Endothelial cell of umbilical vein (primary cell): ENCODE measurements around the gene SSC4D.

Experiments used
- EZH2 ChIP-seq: IDR thresholded peaks from 2 replicates; pipeline ENCODE4 v1.6.1; 2012; ENCODE audit warnings: borderline replicate concordance, low read depth, mild to moderate bottlenecking, moderate library complexity, low read length, inconsistent platforms; ENCODE audit not compliant: severe bottlenecking
- FOS ChIP-seq: IDR thresholded peaks from 2 replicates; pipeline ENCODE4 v1.6.1; 2011; ENCODE audit warnings: mild to moderate bottlenecking, low read length, moderate library complexity, borderline replicate concordance; ENCODE audit not compliant: insufficient read depth
- JUN ChIP-seq: IDR thresholded peaks from 2 replicates; pipeline ENCODE4 v1.6.1; 2011; ENCODE audit warnings: borderline replicate concordance, low read depth; ENCODE audit not compliant: insufficient read length, insufficient read depth
- MYC ChIP-seq: IDR thresholded peaks from one replicate; pipeline ENCODE4 v1.6.1; 2011; ENCODE audit warnings: mild to moderate bottlenecking, low read depth, low read length
- POLR2A ChIP-seq: IDR thresholded peaks from 2 replicates; pipeline ENCODE4 v1.6.1; 2012; ENCODE audit warnings: low read depth, mild to moderate bottlenecking, control low read depth, low read length
- POLR2AphosphoS5 ChIP-seq: IDR thresholded peaks from 2 replicates; pipeline ENCODE4 v1.6.1; 2012; ENCODE audit warnings: low read depth, mild to moderate bottlenecking, control low read depth, low read length, moderate library complexity; ENCODE audit not compliant: insufficient read depth
- TF ChIP-seq, protein P1 (sequence below), 2 donors: IDR thresholded peaks; 1 replicate in 1 of 2; 2 replicates in 1 of 2; pipeline ENCODE4 v1.5.1; 2011; ENCODE audit warnings: low read length in 2 of 2, mild to moderate bottlenecking in 2 of 2, moderate library complexity in 2 of 2, control low read depth in 1 of 2, inconsistent platforms in 1 of 2, low read depth in 1 of 2; ENCODE audit not compliant: insufficient read depth in 1 of 2; ENCODE audit errors: extremely low read depth in 1 of 2
- TF ChIP-seq, protein P2 (sequence below): IDR thresholded peaks from 2 replicates; pipeline ENCODE4 v1.6.1; 2011; ENCODE audit not compliant: insufficient read depth, insufficient read length

DNA sequence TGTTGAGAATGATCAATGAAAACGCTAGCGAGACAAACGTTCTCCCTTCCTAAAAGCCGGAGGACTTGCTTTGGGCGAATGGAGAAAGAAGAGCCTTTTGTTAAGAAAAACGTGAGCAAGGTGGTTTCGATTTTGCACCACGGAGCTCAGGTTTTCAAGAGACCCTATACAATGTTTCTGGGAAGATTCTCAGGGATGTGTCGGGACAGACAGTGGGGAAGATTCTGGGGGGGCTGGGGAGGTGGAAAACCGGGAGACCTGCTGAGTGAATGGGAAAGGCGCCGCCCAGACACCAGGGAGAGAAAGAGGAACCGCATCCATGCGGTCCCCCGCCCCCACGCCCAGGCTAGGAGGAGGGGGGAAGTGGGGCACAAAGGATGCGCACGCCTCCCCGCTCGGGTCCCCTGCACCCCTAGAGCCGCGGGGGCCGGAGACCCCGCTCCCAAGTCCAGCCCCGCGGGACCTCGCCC lies 51.5 kb downstream of the SSC4D start:
- TF ChIP-seq EZH2: no peak
- TF ChIP-seq, protein P1, sequence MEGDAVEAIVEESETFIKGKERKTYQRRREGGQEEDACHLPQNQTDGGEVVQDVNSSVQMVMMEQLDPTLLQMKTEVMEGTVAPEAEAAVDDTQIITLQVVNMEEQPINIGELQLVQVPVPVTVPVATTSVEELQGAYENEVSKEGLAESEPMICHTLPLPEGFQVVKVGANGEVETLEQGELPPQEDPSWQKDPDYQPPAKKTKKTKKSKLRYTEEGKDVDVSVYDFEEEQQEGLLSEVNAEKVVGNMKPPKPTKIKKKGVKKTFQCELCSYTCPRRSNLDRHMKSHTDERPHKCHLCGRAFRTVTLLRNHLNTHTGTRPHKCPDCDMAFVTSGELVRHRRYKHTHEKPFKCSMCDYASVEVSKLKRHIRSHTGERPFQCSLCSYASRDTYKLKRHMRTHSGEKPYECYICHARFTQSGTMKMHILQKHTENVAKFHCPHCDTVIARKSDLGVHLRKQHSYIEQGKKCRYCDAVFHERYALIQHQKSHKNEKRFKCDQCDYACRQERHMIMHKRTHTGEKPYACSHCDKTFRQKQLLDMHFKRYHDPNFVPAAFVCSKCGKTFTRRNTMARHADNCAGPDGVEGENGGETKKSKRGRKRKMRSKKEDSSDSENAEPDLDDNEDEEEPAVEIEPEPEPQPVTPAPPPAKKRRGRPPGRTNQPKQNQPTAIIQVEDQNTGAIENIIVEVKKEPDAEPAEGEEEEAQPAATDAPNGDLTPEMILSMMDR (IDR thresholded peaks at IDR 0.05; ENCODE audit: extremely low read depth in 1 of 2, insufficient read depth in 1 of 2, low read depth in 1 of 2, low read length in 2 of 2): no peak
- no peak for TF ChIP-seq POLR2A
- TF ChIP-seq MYC: peak; percentile 72
- TF ChIP-seq POLR2AphosphoS5: no peak
- no peak for TF ChIP-seq JUN
- TF ChIP-seq, protein P2, sequence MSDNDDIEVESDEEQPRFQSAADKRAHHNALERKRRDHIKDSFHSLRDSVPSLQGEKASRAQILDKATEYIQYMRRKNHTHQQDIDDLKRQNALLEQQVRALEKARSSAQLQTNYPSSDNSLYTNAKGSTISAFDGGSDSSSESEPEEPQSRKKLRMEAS: no peak
- TF ChIP-seq FOS: no peak
